ENCODE measurements around the gene KRT79.

Gene KRT79

GRCh38 chr12:52832985-52833905 is 866 bp downstream of the KRT79 start:
- no peak for DNase-seq

- DNase-seq = no peak
Measured at GRCh38 chr12:52832451-52832850, 1.7 kb downstream of the KRT79 start.

- no peak for DNase-seq
Measured at GRCh38 chr12:52831251-52831650, 2.9 kb downstream of the KRT79 start.

GRCh38 chr12:52829986-52830770 is 3.9 kb downstream of the KRT79 start:
- no peak for DNase-seq

- DNase-seq = no peak
Measured at GRCh38 chr12:52828591-52829021, 5.5 kb downstream of the KRT79 start.

- DNase-seq = no peak
Measured at GRCh38 chr12:52828156-52828555, 6.0 kb downstream of the KRT79 start.

- no peak for DNase-seq
Measured at GRCh38 chr12:52827499-52828090, 6.5 kb downstream of the KRT79 start.

- DNase-seq = no peak
Measured at GRCh38 chr12:52826611-52827498, 7.3 kb downstream of the KRT79 start.

- no peak for DNase-seq
Measured at GRCh38 chr12:52825961-52826360, 8.2 kb downstream of the KRT79 start.

GRCh38 chr12:52824741-52825410 is 9.2 kb downstream of the KRT79 start:
- DNase-seq = no peak

- no peak for DNase-seq
Measured at GRCh38 chr12:52823761-52824450, 10.2 kb downstream of the KRT79 start.

GRCh38 chr12:52822771-52823510 is 11.2 kb downstream of the KRT79 start:
- no peak for DNase-seq

- DNase-seq = no peak
Measured at GRCh38 chr12:52821826-52822660, 12.1 kb downstream of the KRT79 start.

GRCh38 chr12:52821071-52821730 is 12.9 kb downstream of the KRT79 start:
- DNase-seq = no peak

GRCh38 chr12:52820521-52820920 is 13.6 kb downstream of the KRT79 start:
- no peak for DNase-seq

- DNase-seq = no peak
Measured at GRCh38 chr12:52819731-52820510, 14.2 kb downstream of the KRT79 start.

- DNase-seq = no peak
Measured at GRCh38 chr12:52818887-52819420, 15.2 kb downstream of the KRT79 start.

- DNase-seq = no peak
Measured at GRCh38 chr12:52818388-52818787, 15.7 kb downstream of the KRT79 start.
